ENCODE results near the gene APOC4. TPM values are rescaled to one million over a fixed set of nuclear protein-coding genes. Genes with fewer than 3 reads are reported as not detected.

Gene APOC4
- total RNA-seq, 1 experiment from 2014 or later: not detected

- no peak for DNase-seq (ENCODE audit: low read depth)
Observed at GRCh38 chr19:44992336-44993163, 50.5 kb downstream of the APOC4 start.

GRCh38 chr19:44993526-44993925, 51.5 kb downstream of the APOC4 start:
- no peak for DNase-seq (ENCODE audit: low read depth)

- DNase-seq (ENCODE audit: low read depth): no peak
Observed at GRCh38 chr19:44993926-44994537, 52.0 kb downstream of the APOC4 start.

Other genes starting within 250 kb of the APOC4 start
- not detected in 2 replicates for gene CEACAM16, start 243.1 kb upstream of the APOC4 start, total RNA-seq (2014; rRNA removed; shearing (Covaris generic))
- 4.0 and 5.2 TPM in 2 replicates for gene BCL3, start 193.5 kb upstream of the APOC4 start, total RNA-seq (2014; rRNA removed; shearing (Covaris generic))
- 0.33 TPM in 1 of 2 replicates, not detected in the other for gene CBLC, start 164.3 kb upstream of the APOC4 start, total RNA-seq (2014; rRNA removed; shearing (Covaris generic))
- 2.0 and 3.9 TPM in 2 replicates for gene BCAM, start 133.1 kb upstream of the APOC4 start, total RNA-seq (2014; rRNA removed; shearing (Covaris generic))
- 131 and 151 TPM in 2 replicates for gene NECTIN2, start 95.9 kb upstream of the APOC4 start, total RNA-seq (2014; rRNA removed; shearing (Covaris generic))
- gene TOMM40, start 51.0 kb upstream of the APOC4 start, total RNA-seq (2014; rRNA removed; shearing (Covaris generic)): 230 and 243 TPM in 2 replicates
- 1.4 and 1.9 TPM in 2 replicates for gene APOE, start 36.4 kb upstream of the APOC4 start, total RNA-seq (2014; rRNA removed; shearing (Covaris generic))
- gene APOC1, start 27.6 kb upstream of the APOC4 start, total RNA-seq (2014; rRNA removed; shearing (Covaris generic)): 0.37 and 2.7 TPM in 2 replicates
- not detected in 2 replicates for gene APOC2, start 3.8 kb downstream of the APOC4 start, total RNA-seq (2014; rRNA removed; shearing (Covaris generic))
- gene CLPTM1, start 13.1 kb downstream of the APOC4 start, total RNA-seq (2014; rRNA removed; shearing (Covaris generic)): 34.2 and 51.5 TPM in 2 replicates
- 3.2 TPM in 2 replicates for gene RELB, start 59.2 kb downstream of the APOC4 start, total RNA-seq (2014; rRNA removed; shearing (Covaris generic))
- gene CLASRP, start 96.8 kb downstream of the APOC4 start, total RNA-seq (2014; rRNA removed; shearing (Covaris generic)): 31.0 and 36.9 TPM in 2 replicates
- gene ZNF296, start 134.2 kb downstream of the APOC4 start, total RNA-seq (2014; rRNA removed; shearing (Covaris generic)): not detected in 2 replicates
- 58.2 and 59.2 TPM in 2 replicates for gene GEMIN7, start 137.0 kb downstream of the APOC4 start, total RNA-seq (2014; rRNA removed; shearing (Covaris generic))
- gene PPP1R37, start 150.9 kb downstream of the APOC4 start, total RNA-seq (2014; rRNA removed; shearing (Covaris generic)): 24.8 and 26.5 TPM in 2 replicates
- not detected in 2 replicates for gene NKPD1, start 218.7 kb downstream of the APOC4 start, total RNA-seq (2014; rRNA removed; shearing (Covaris generic))
- gene TRAPPC6A, start 236.0 kb downstream of the APOC4 start, total RNA-seq (2014; rRNA removed; shearing (Covaris generic)): 0.98 and 1.5 TPM in 2 replicates
- 1.5 and 5.0 TPM in 2 replicates for gene BLOC1S3, start 236.5 kb downstream of the APOC4 start, total RNA-seq (2014; rRNA removed; shearing (Covaris generic))

Measured in HT1080 (cell line).